Stimulated activated CD8-positive, alpha-beta memory T cell treated with anti-CD3 and anti-CD28 coated beads, Interleukin-15, amount 100 ng/mL, for 4 hours (primary cell): ENCODE data around the gene RAPH1.

Source experiments
- DNase-seq, 2 donors: peaks; one replicate each; pipeline ENCODE4 v3.0.0-alpha.2; 2020; ENCODE audit warnings: low read depth in 2 of 2

Gene RAPH1

DNA sequence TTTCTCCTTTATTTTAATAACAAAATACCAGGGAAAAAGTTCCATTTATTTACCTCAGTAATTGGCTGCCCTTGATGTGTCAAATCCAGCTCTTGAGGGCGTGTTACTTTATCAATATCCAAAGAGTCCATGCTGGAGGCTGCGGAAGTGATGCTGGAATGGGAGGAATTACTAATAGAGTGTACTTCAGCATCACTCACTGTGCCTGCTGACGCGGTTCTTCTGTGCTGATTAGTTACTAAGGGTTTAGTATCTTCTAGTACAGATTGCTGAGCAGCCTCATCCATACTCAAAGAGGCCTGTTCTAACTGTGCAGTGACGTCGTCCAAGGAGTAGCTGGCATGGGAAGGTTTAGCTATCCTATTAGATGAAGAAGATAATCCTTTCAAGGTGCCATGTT is 45.6 kb downstream of the RAPH1 start:
- DNase-seq, result no peak

- DNase-seq, result peak; percentile 3 to 5
Measured at GRCh38 chr2:203484266-203485112, 50.6 kb downstream of the RAPH1 start.

- DNase-seq, result no peak
Measured at GRCh38 chr2:203480623-203481022, 54.5 kb downstream of the RAPH1 start.

- no peak for DNase-seq
Measured at GRCh38 chr2:203476881-203477280, 58.2 kb downstream of the RAPH1 start.

GRCh38 chr2:203471323-203471722 is 63.8 kb downstream of the RAPH1 start:
- no peak for DNase-seq

DNA sequence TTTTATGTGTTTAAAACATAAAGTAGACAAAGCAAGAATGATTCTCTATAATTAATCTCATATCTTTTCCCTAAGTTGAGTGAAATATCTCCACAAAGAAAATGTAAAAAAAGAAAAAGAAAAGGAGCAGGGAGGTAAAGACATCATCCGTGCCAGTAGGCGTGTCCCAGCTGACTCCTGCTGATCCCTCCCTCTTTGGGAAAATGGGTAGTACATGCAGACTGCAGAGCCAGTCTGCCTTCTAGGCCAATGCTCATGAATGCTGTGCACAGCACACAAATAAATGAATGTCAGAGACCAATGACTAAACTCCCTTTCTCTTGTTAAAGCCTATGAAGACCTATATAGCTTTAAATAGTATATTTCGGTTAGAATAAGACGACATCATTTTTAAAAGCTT is 64.7 kb downstream of the RAPH1 start:
- no peak for DNase-seq

- DNase-seq, result no peak
Measured at GRCh38 chr2:203469546-203469945, 65.6 kb downstream of the RAPH1 start.

DNA sequence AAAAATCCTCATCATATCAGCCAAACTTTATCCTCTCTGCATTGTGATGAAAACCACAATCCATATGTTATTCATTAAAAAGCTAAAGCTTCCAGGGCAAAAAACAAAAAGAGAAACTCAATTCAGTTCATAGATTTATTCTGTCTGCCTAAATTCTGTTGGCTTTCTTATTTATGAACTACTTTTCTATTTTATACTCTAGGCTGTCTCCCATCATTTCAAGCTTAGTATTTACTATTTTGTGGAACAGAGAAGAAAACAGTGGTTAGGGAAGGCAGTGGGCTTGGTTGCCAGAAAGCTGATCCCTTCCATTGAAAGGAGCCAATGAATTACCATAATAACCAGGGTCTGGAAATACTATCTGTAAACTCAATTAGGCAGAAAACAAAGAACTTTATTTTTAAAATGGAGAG is 71.8 kb downstream of the RAPH1 start:
- no peak for DNase-seq

- DNase-seq, result no peak
Measured at GRCh38 chr2:203462308-203462707, 72.8 kb downstream of the RAPH1 start.

- no peak for DNase-seq
Measured at GRCh38 chr2:203461746-203462145, 73.4 kb downstream of the RAPH1 start.

- no peak for DNase-seq
Measured at GRCh38 chr2:203455209-203455608, 79.9 kb downstream of the RAPH1 start.

DNA sequence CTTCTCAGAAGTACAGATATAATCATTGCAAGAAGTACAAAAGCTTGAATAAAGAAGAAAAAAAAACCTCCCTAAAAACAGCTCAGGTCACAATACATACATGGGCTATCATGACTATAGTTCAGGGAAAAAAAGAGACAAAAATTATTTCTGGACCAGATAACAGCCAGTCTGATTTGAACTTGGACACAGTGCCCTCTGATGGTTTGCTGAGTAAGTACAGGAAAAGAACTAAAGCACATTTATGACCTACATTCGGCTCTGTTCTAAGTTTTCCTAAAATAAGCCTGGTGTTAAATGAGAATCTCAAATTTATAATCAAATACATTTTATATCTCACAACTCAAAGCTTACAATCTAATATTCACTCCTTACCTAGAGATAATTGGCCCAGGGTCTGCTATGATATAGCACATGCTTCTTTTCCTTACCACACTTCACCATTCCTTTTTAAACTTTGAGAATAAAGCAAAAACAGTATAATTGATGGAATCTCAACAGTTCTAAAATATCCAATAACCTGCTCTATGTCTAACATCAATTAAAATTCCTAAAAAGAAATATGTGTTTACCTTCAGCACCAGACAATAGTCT is 81.1 kb downstream of the RAPH1 start:
- DNase-seq, result no peak

GRCh38 chr2:203451689-203452088 is 83.4 kb downstream of the RAPH1 start:
- DNase-seq, result no peak

- DNase-seq, result no peak
Measured at GRCh38 chr2:203451011-203451410, 84.1 kb downstream of the RAPH1 start.

DNA sequence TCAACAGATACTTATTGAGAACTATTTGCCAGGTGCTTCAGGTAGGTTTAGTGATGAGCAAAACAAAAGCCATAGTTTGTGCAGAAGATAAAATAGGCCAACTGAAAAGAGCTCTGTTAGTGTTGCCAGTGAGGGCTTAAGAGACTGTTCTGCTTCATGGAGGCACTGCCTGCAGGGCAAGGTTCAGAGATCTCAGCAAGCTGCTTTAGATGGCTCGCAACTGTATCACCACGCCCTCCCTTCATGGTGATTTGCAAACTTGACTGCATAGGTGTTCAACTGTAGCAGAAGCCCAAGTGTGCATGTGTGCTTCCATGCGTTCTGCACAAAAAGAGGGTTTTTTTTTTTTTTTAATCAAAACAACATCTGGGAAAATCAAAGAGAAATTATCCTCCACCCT is 84.5 kb downstream of the RAPH1 start:
- DNase-seq, result no peak

DNA sequence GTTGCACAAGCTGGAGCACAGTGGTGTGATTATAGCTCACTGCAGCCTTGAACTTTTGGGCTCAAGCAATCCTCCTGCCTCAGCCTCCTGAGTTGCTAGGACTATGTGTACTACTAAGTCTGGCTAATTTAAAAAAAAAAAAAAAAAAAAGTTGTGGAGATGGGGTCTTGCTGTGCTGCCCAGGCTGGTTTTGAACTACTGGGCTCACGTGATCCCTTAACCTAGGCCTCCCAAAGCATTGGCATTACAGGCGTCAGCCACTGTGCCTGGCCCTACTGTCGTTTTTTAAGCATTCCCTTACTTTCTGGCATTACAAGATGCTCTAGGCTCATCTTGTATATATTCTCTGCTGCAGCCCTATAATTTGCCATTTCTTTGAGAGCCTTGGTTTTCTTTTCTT is 88.3 kb downstream of the RAPH1 start:
- DNase-seq, result no peak

- DNase-seq, result no peak
Measured at GRCh38 chr2:203446071-203446481, 89.0 kb downstream of the RAPH1 start.

- no peak for DNase-seq
Measured at GRCh38 chr2:203444738-203445137, 90.4 kb downstream of the RAPH1 start.

DNA sequence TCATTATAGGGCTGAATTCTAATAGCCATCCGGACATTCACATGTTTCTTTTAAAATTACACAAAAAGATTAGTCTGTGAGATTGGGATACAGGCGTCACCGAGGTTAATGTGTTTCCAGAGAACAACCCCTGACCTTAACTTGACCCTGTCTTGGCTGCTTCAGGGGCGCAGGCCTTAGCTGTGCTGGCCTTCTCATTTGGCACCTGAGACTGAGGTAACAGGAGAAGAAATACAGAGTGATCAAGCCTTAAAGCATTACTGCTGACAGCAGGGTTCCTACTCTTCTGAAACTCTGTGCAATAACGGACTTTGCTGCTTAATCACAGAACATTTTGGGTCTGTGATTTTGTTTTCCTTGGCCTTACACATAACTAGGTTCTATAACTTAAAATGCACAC is 92.6 kb downstream of the RAPH1 start:
- DNase-seq, result no peak

DNA sequence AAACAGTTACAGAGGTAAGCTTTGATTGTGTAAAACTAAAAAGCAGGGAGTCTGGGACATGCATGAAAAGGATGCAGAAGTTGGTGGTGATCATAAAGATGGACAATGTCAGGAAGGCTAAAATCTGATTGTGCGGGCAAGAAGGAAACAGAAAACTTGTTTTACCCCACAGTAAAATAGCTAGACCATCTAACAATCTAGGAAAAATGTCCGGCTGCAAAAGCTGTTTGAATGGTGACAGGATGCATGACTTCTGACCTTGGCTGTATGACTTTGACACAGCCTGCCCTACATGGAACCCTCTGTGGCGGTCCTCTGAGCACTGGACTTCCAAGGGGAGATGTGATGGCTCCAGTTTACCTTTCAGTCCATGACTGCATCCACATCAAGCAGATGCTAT is 93.6 kb downstream of the RAPH1 start:
- no peak for DNase-seq

- no peak for DNase-seq
Measured at GRCh38 chr2:203440671-203441070, 94.4 kb downstream of the RAPH1 start.

DNA sequence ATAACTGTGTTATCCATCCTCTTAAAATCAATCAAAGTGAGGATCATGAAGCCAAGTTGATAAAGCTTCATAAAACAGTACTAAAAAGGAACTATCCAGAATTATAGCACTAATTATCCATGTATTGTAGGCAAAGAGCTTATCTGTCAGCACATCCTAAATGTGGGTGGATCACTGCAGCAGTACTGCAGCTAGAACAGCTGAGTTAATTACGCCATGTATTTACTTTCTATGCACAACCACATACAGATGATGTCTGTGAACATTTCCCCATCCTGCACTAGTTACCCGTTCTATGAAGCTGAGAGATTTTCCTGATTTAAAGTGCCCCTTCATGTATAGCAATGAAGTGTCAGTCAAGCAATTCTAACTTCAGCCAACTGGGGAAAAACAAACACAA is 96.6 kb downstream of the RAPH1 start:
- DNase-seq, result no peak

DNA sequence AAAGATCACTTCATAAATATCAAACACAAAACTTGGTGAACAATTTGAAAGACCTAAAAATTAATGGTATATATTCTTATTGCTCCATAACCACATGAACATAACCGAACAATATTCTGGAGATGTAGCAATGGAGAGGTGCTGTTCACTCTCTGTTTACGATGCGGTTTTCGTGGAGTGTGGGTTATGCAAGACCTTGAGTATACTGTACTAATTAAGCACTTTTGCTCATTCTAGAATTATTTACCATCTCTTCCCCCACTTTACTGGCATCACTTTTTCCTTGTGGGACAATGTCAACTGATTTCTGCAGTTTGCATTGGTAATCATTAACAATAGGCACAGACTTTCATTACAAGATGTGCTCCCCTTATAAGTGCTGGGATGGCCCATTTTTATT is 97.6 kb downstream of the RAPH1 start:
- DNase-seq, result no peak

DNA sequence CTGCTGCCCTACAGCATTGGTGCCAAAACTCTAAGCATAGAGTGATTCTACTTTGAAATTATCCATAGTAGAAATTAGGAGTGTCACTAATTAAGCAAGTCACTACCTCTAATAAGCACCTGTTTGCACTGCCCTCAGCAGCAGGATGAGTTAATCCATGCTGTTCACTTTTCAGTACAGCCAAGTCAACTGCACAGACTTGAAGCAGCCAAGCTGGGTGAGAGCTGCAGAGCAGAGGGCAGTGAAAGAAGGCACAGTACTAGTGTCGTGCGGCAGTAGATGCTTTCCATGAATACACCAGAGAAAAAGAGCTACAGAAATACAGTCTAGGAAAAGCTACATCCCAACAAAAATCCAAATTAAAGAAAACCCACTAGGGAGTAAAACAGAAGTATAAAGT is 98.6 kb downstream of the RAPH1 start:
- DNase-seq, result no peak
